IMR-90 (cell line): Measurements from ENCODE around the gene HKDC1. TPM values are rescaled to one million over a fixed set of nuclear protein-coding genes. Genes with fewer than 3 reads are reported as not detected.

ENCODE experiments used
- ATAC-seq: fragments of 200-7000 bp; cut with Tn5 transposase; 2 replicates; pipeline ENCODE4 v1.9.1; 2020; ENCODE audit warnings: low read depth, mild to moderate bottlenecking, moderate library complexity
- BruUV-seq: library from RNA; stranded (reverse); fragments of 400-500 nt; replicated peaks from 2 replicates; lab custom pipeline; 2021; lab: Mats Ljungman, UMichigan
- CTCF ChIA-PET: fragments of 300-600 bp; formaldehyde crosslinking; extraction: SDS; loops from one replicate; lab custom pipeline; 2021; ENCODE audit warnings: antibody characterized with exemption; lab: Yijun Ruan, JAX
- POLR2A ChIA-PET: fragments of 300-600 bp; sonication (Branson Sonifier 250); formaldehyde crosslinking; loops from one replicate; lab custom pipeline; 2022; ENCODE audit warnings: antibody characterized with exemption; ENCODE audit not compliant: unreplicated experiment; lab: Charles Lee
- DNase-seq: peaks from one replicate; pipeline ENCODE4 v3.0.0; 2013
- H2AFZ ChIP-seq: replicated peaks from 2 replicates; pipeline ENCODE3; 2013; ENCODE audit warnings: low read length, mild to moderate bottlenecking; ENCODE audit not compliant: poor library complexity
- H2AK5ac ChIP-seq: 2 replicates; pipeline ENCODE4 v1.6.1; 2013; ENCODE audit warnings: low read depth, low read length, inconsistent platforms
- H2AK9ac ChIP-seq: replicated peaks from 2 replicates; pipeline ENCODE3; 2013; ENCODE audit warnings: mild to moderate bottlenecking, low read depth, low read length, moderate library complexity; ENCODE audit not compliant: poor library complexity
- H2BK120ac ChIP-seq: 2 replicates; pipeline ENCODE4 v1.6.1; 2013; ENCODE audit warnings: low read depth, low read length, inconsistent platforms
- H2BK15ac ChIP-seq: 3 replicates; pipeline ENCODE4 v1.6.1; 2013; ENCODE audit warnings: low read depth, low read length, inconsistent platforms
- H2BK20ac ChIP-seq: 2 replicates; pipeline ENCODE4 v1.6.1; 2013; ENCODE audit warnings: low read depth, mild to moderate bottlenecking, inconsistent platforms, low read length, moderate library complexity
- H2BK5ac ChIP-seq: 2 replicates; pipeline ENCODE4 v1.6.1; 2013; ENCODE audit warnings: mild to moderate bottlenecking, low read depth, low read length, inconsistent platforms; ENCODE audit not compliant: poor library complexity, severe bottlenecking
- H3K14ac ChIP-seq: replicated peaks from 2 replicates; pipeline ENCODE4 v1.6.1; 2013; ENCODE audit warnings: low read depth, low read length, inconsistent platforms
- H3K18ac ChIP-seq: 2 replicates; pipeline ENCODE4 v1.6.1; 2013; ENCODE audit warnings: low read depth, low read length, control low read depth
- H3K23ac ChIP-seq: 2 replicates; pipeline ENCODE4 v1.6.1; 2013; ENCODE audit warnings: low read depth, low read length, inconsistent platforms
- H3K27ac ChIP-seq: 2 replicates; pipeline ENCODE4 v1.5.1; 2013; ENCODE audit warnings: mild to moderate bottlenecking, control low read depth, low read length; ENCODE audit not compliant: insufficient read depth
- H3K27me3 ChIP-seq: 2 replicates; pipeline ENCODE4 v1.6.1; 2013; ENCODE audit warnings: low read length; ENCODE audit not compliant: control insufficient read depth, insufficient read depth
- H3K36me3 ChIP-seq: 2 replicates; pipeline ENCODE4 v1.6.1; 2013; ENCODE audit warnings: low read length, mixed read lengths; ENCODE audit not compliant: control insufficient read depth, insufficient read depth
- H3K4ac ChIP-seq: 2 replicates; pipeline ENCODE4 v1.6.1; 2013; ENCODE audit warnings: low read depth, low read length, inconsistent platforms
- H3K4me1 ChIP-seq: 2 replicates; pipeline ENCODE4 v1.6.1; 2013; ENCODE audit warnings: low read length, mixed read lengths; ENCODE audit not compliant: control insufficient read depth, insufficient read depth
- H3K4me2 ChIP-seq: 2 replicates; pipeline ENCODE4 v1.6.1; 2013; ENCODE audit warnings: low read depth, mild to moderate bottlenecking, control low read depth, low read length, moderate library complexity
- H3K4me3 ChIP-seq: 2 replicates; pipeline ENCODE4 v1.5.1; 2013; ENCODE audit warnings: low read depth, mild to moderate bottlenecking, control low read depth, low read length, moderate library complexity; ENCODE audit not compliant: insufficient read depth
- H3K56ac ChIP-seq: 2 replicates; pipeline ENCODE4 v1.6.1; 2013; ENCODE audit warnings: low read length, inconsistent platforms; ENCODE audit not compliant: insufficient read depth; ENCODE audit errors: extremely low read depth
- H3K79me1 ChIP-seq, 2 experiments: 2 replicates each; pipeline ENCODE4 v1.6.1; 2013; ENCODE audit warnings: low read length in 2 of 2, inconsistent platforms in 1 of 2, low read depth in 1 of 2
- H3K9ac ChIP-seq: 2 replicates; pipeline ENCODE4 v1.6.1; 2013; ENCODE audit warnings: low read depth, low read length, control low read depth
- H3K9me1 ChIP-seq: 2 replicates; pipeline ENCODE4 v1.6.1; 2013; ENCODE audit warnings: low read length, inconsistent platforms; ENCODE audit not compliant: insufficient read depth
- H3K9me3 ChIP-seq: 2 replicates; pipeline ENCODE4 v1.6.1; 2013; ENCODE audit warnings: low read length; ENCODE audit not compliant: control insufficient read depth, insufficient read depth
- H4K20me1 ChIP-seq: 2 replicates; pipeline ENCODE4 v1.6.1; 2013; ENCODE audit warnings: low read length, inconsistent platforms; ENCODE audit not compliant: insufficient read depth
- H4K5ac ChIP-seq: 2 replicates; pipeline ENCODE4 v1.6.1; 2013; ENCODE audit warnings: mild to moderate bottlenecking, low read depth, low read length, control low read depth
- H4K8ac ChIP-seq, 2 experiments: 2 replicates each; pipeline ENCODE4 v1.6.1; 2013; ENCODE audit warnings: low read depth in 2 of 2, low read length in 2 of 2, control low read depth in 1 of 2, inconsistent platforms in 1 of 2
- H4K91ac ChIP-seq: 2 replicates; pipeline ENCODE4 v1.6.1; 2013; ENCODE audit warnings: low read depth, low read length, inconsistent platforms; ENCODE audit not compliant: insufficient read depth
- BHLHE40 ChIP-seq: fragments of 150-350 bp; IDR thresholded peaks from 2 replicates; pipeline ENCODE4 v1.6.1; 2016; ENCODE audit warnings: mild to moderate bottlenecking, low read depth, low read length
- CEBPB ChIP-seq: IDR thresholded peaks from 2 replicates; pipeline ENCODE4 v1.6.1; 2012; ENCODE audit warnings: low read depth, low read length, improper control_type of control experiment
- CHD1 ChIP-seq: IDR thresholded peaks from 2 replicates; pipeline ENCODE4 v1.6.1; 2012; ENCODE audit warnings: low read depth, low read length, improper control_type of control experiment
- ELK1 ChIP-seq: fragments of 150-350 bp; IDR thresholded peaks from 2 replicates; pipeline ENCODE4 v1.6.1; 2016; ENCODE audit warnings: low read depth, mild to moderate bottlenecking, low read length, moderate library complexity, borderline replicate concordance
- FOS ChIP-seq: fragments of 150-350 bp; IDR thresholded peaks from 2 replicates; pipeline ENCODE4 v1.6.1; 2016; ENCODE audit warnings: low read depth, low read length
- MAFK ChIP-seq: IDR thresholded peaks from 2 replicates; pipeline ENCODE4 v1.6.1; 2012; ENCODE audit warnings: low read depth, low read length, improper control_type of control experiment
- MAZ ChIP-seq: IDR thresholded peaks from 2 replicates; pipeline ENCODE4 v1.6.1; 2012; ENCODE audit warnings: low read depth, mild to moderate bottlenecking, low read length, improper control_type of control experiment, moderate library complexity, borderline replicate concordance
- MXI1 ChIP-seq: IDR thresholded peaks from 2 replicates; pipeline ENCODE4 v1.6.1; 2012; ENCODE audit warnings: low read depth, mild to moderate bottlenecking, low read length, moderate library complexity, borderline replicate concordance
- NFE2L2 ChIP-seq: fragments of 150-350 bp; IDR thresholded peaks from 2 replicates; pipeline ENCODE4 v1.6.1; 2016; ENCODE audit warnings: low read depth, mild to moderate bottlenecking, low read length
- POLR2A ChIP-seq: IDR thresholded peaks from 2 replicates; pipeline ENCODE4 v1.6.1; 2012; ENCODE audit warnings: mild to moderate bottlenecking, low read depth, low read length
- RAD21 ChIP-seq: IDR thresholded peaks from 2 replicates; pipeline ENCODE4 v1.6.1; 2012; ENCODE audit warnings: low read length, improper control_type of control experiment
- RCOR1 ChIP-seq: IDR thresholded peaks from 2 replicates; pipeline ENCODE4 v1.6.1; 2012; ENCODE audit warnings: mild to moderate bottlenecking, low read length, improper control_type of control experiment; ENCODE audit not compliant: insufficient replicate concordance
- RFX5 ChIP-seq: IDR thresholded peaks from 2 replicates; pipeline ENCODE4 v1.8.0; 2012; ENCODE audit warnings: low read depth, mild to moderate bottlenecking, low read length, moderate library complexity
- SMC3 ChIP-seq: fragments of 150-350 bp; IDR thresholded peaks from 2 replicates; pipeline ENCODE4 v1.6.1; 2016; ENCODE audit warnings: low read depth, mild to moderate bottlenecking, antibody characterized with exemption, low read length, moderate library complexity
- WGBS, 2 experiments: methylation state at CpG; one replicate each; pipeline versions ENCODE4 v1.1.5 to v1.1.7; 2013; ENCODE audit warnings: missing lambda C conversion rate in 2 of 2; ENCODE audit not compliant: insufficient read length in 1 of 2; ENCODE audit errors: extremely low coverage in 2 of 2; 5-methylcytosine and 5-hydroxymethylcytosine counted together
- dilution Hi-C: fragments of 300-500 bp; cut with HindIII; formaldehyde crosslinking; loops from one replicate; pipeline ENCODE4 v1.14.3; 2018; ENCODE audit warnings: low sequenced_read_pairs; ENCODE audit not compliant: unreplicated experiment
- in situ Hi-C: fragments of 300-500 bp; cut with MboI; formaldehyde crosslinking; loops from 3 replicates; pipeline ENCODE4 v1.14.3; 2019; ENCODE audit warnings: low sequenced_read_pairs, inconsistent platforms, mixed read lengths
- intact Hi-C: fragments of 100-400 bp; cut with micrococcal nuclease; formaldehyde crosslinking; loops from 2 replicates; pipeline ENCODE4 v1.10.0; 2022
- polyA plus RNA-seq, 3 experiments: library from polyadenylated mRNA; depleted of rRNA; stranded (reverse); fragments of >200 nt; gene quantifications; 2 replicates each; pipeline ENCODE4 v1.2.3, GENCODE V29; 2012; ENCODE audit warnings: low replicate concordance in 1 of 3
- total RNA-seq: library from RNA; depleted of rRNA; stranded (reverse); fragments of >200 nt; gene quantifications from 2 replicates; pipeline ENCODE4 v1.2.3, GENCODE V29; 2012
- TF ChIP-seq, protein P1 (sequence below): fragments of 150-350 bp; IDR thresholded peaks from 2 replicates; pipeline ENCODE4 v1.6.1; 2017; ENCODE audit warnings: mild to moderate bottlenecking, antibody characterized with exemption, low read length, low read depth

Gene HKDC1
- total and polyA plus RNA-seq, 2 of the 4 experiments (the other 2 are of a cell fraction): under 0.01 to 0.03 TPM

- Histone ChIP-seq H2BK15ac (peak within 1 kb of the TSS; percentile 97; the same call in 2 of the 3 replicates), H3K18ac (peak within 1 kb of the TSS; percentile 70)
- WGBS, 2 experiments: 0% methylated on average over 10 of the region's 44 CpGs; no CpG with 5 or more reads in 1 of the 2 experiments
- TF ChIP-seq POLR2A (peak; percentile 88), BHLHE40 (peak; percentile 82), RAD21 (no peak; the same call in 1 of the 2 replicates), NFE2L2 (peak; percentile 16; the same call in 1 of the 2 replicates), SMC3 (no peak), ELK1 (no peak), CEBPB (no peak), CHD1 (no peak), FOS (peak; percentile 38; the same call in 1 of the 2 replicates), RCOR1 (no peak), MAFK (no peak), MXI1 (peak; percentile 99), MAZ (peak; percentile 58; the same call in 1 of the 2 replicates), RFX5 (no peak)
- TF ChIP-seq, protein P1, sequence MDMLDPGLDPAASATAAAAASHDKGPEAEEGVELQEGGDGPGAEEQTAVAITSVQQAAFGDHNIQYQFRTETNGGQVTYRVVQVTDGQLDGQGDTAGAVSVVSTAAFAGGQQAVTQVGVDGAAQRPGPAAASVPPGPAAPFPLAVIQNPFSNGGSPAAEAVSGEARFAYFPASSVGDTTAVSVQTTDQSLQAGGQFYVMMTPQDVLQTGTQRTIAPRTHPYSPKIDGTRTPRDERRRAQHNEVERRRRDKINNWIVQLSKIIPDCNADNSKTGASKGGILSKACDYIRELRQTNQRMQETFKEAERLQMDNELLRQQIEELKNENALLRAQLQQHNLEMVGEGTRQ: peak; percentile 99
Measured at GRCh38 chr10:69179743-69180524, 40.2 kb upstream of the HKDC1 start, which contains the start of gene SUPV3L1. SUPV3L1 (plus strand) TSS chr10:69180234; CDS start chr10:69180292, 58 bp downstream.

More at GRCh38 chr10:69179743-69180524, 40.2 kb upstream of the HKDC1 start, which contains the start of gene SUPV3L1:
- Histone ChIP-seq H2AFZ (peak within 1 kb of the TSS; percentile 98), H3K4me1 (peaks cover 2% of the 10 kb centered on the region; the same call in 1 of the 2 replicates), H3K14ac (peak within 1 kb of the TSS; percentile 95), H4K20me1 (no peaks in the 10 kb centered on the region), H3K79me1 (peaks cover 5 to 32% of the 10 kb centered on the region in 2 experiments), H2AK5ac (peak within 1 kb of the TSS; percentile 92), H3K27ac (peak within 1 kb of the TSS; percentile 91), H4K91ac (peak within 1 kb of the TSS; percentile 97), H3K23ac (peak within 1 kb of the TSS; percentile 87; the same call in 1 of the 2 replicates), H2BK120ac (peak within 1 kb of the TSS; percentile 98), H2BK5ac (peak within 1 kb of the TSS; percentile 92), H4K5ac (peak within 1 kb of the TSS; percentile 77), H3K4me2 (peak within 1 kb of the TSS; percentile 99), H2BK20ac (peak within 1 kb of the TSS; percentile 95), H3K27me3 (no peaks in the 10 kb centered on the region), H3K4me3 (peak within 1 kb of the TSS; percentile 76), H3K9me1 (peaks cover 4% of the 10 kb centered on the region), H4K8ac (peak within 1 kb of the TSS; percentile 37 to 97), H3K4ac (peak within 1 kb of the TSS; percentile 93), H2AK9ac (peak within 1 kb of the TSS; percentile 97), H3K36me3 (peaks cover 3% of the 10 kb centered on the region; the same call in 1 of the 2 replicates), H3K56ac (peak within 1 kb of the TSS; percentile 100), H3K9me3 (no peaks in the 10 kb centered on the region), H3K9ac (peak within 1 kb of the TSS; percentile 93)
- dilution Hi-C loops: no loop called here
- POLR2A ChIA-PET: no interaction called here
- no TSS peak for BruUV-seq
- intact Hi-C loops: loop anchor here (1.0 kb wide), 1 partner anchor 176 kb away; no protein-coding TSS in a partner anchor
- DNase-seq: peak; percentile 98
- in situ Hi-C loops: no loop called here
- peak; percentile 98 for ATAC-seq
- CTCF ChIA-PET: no interaction called here
